NT2/D1 (cell line): ENCODE measurements around the gene PRXL2A.

Experiments
- SUZ12 ChIP-seq: IDR thresholded peaks from 2 replicates; pipeline ENCODE4 v1.6.1; 2011; ENCODE audit not compliant: insufficient read length, insufficient read depth; ENCODE audit errors: extremely low read depth
- YY1 ChIP-seq: IDR thresholded peaks from 2 replicates; pipeline ENCODE4 v1.6.1; 2011; ENCODE audit not compliant: insufficient read length, insufficient read depth
- ZNF274 ChIP-seq: IDR thresholded peaks from 2 replicates; pipeline ENCODE4 v1.6.1; 2011; ENCODE audit warnings: mild to moderate bottlenecking, low read depth, low read length

DNA sequence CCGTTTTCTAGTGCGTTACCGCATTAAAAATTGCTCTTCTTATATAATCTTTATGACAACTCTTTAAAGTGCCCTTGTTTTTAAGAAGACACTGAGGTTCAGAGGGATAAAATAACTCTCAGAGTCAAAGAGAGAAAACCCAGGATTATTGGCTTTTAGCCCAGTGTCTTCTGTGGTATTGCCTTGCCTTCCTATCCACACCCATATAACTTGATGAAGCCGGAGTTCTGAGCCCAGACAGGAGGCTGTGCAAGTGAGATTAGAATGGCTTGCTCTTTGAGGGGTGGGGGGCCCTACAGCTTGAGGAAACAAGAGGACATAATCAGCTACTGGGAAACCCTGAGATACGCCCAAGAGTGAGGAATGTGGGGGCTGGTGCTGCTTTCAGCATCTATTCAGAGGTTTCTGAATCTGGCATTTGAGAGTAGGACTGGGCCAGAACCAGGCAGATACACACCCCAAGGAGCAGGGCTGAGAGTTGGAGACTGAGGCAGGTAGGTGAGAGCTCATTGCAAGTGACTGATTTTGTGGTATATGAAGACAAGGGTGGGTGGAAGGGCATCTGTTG is 2.3 kb downstream of the PRXL2A start:
- TF ChIP-seq ZNF274 (no peak), SUZ12 (no peak), YY1 (no peak)
